Duodenal mucosa (tissue), 2 donors: ENCODE measurements around the gene CXCL17.
"Not testable (repeated sequence)": the region's sequence is repeated elsewhere in the genome, so short reads cannot be mapped to it uniquely, and the experiment has no call there.

Experiments used
- H3K27ac ChIP-seq: one replicate; pipeline ENCODE4 v1.7.0; 2013; ENCODE audit warnings: low read depth, low read length
- H3K27me3 ChIP-seq, 2 donors: one replicate each; pipeline ENCODE4 v1.7.0; 2013; ENCODE audit warnings: low read length in 2 of 2, control low read depth in 1 of 2; ENCODE audit not compliant: insufficient read depth in 2 of 2, control insufficient read depth in 1 of 2
- H3K36me3 ChIP-seq, 2 donors: one replicate each; pipeline ENCODE4 v1.7.0; 2013; ENCODE audit warnings: low read length in 2 of 2, control low read depth in 1 of 2; ENCODE audit not compliant: insufficient read depth in 2 of 2, control insufficient read depth in 1 of 2
- H3K4me1 ChIP-seq, 2 donors: one replicate each; pipeline ENCODE4 v1.7.0; 2013; ENCODE audit warnings: low read length in 2 of 2, control low read depth in 1 of 2; ENCODE audit not compliant: insufficient read depth in 2 of 2, control insufficient read depth in 1 of 2
- H3K4me3 ChIP-seq, 2 donors: one replicate each; pipeline ENCODE4 v1.7.0; 2013; ENCODE audit warnings: low read length in 2 of 2, low read depth in 1 of 2
- H3K9ac ChIP-seq, 2 donors: one replicate each; pipeline ENCODE4 v1.7.0; 2013; ENCODE audit warnings: low read length in 2 of 2, low read depth in 1 of 2
- H3K9me3 ChIP-seq, 2 donors: one replicate each; pipeline ENCODE4 v1.7.0; 2013; ENCODE audit warnings: low read length in 2 of 2, control low read depth in 1 of 2; ENCODE audit not compliant: control insufficient read depth in 1 of 2

CXCL17 gene

GRCh38 chr19:42442833-42443232 is at the start of gene CXCL17:
TSS of gene CXCL17 (minus strand) at chr19:42442946. CDS start at chr19:42442832, 114 bp downstream.
- Histone ChIP-seq H3K27me3 (no peaks in the 10 kb centered on the region), H3K4me3 (no peak within 1 kb of the TSS), H3K4me1 (peaks cover 28 to 32% of the 10 kb centered on the region in 2 donors), H3K9me3 (no peaks in the 10 kb centered on the region), H3K27ac (no peak within 1 kb of the TSS), H3K9ac (no peak within 1 kb of the TSS), H3K36me3 (no peaks in the 10 kb centered on the region)

GRCh38 chr19:42488783-42489521 is 46.2 kb upstream of the CXCL17 start:
- H3K27ac ChIP-seq: no peak overlapping the region

GRCh38 chr19:42487798-42488178 is 45.0 kb upstream of the CXCL17 start:
- H3K4me1 ChIP-seq: no peaks in the 10 kb centered on the region

More at GRCh38 chr19:42488783-42489521, 46.2 kb upstream of the CXCL17 start:
- Histone ChIP-seq H3K9me3 (no peaks in the 10 kb centered on the region), H3K36me3 (no peaks in the 10 kb centered on the region), H3K4me3 (no peak overlapping the region), H3K9ac (no peak overlapping the region), H3K4me1 (no peaks in the 10 kb centered on the region), H3K27me3 (no peaks in the 10 kb centered on the region)

GRCh38 chr19:42487032-42487797 is 44.5 kb upstream of the CXCL17 start:
- no peaks in the 10 kb centered on the region for H3K4me1 ChIP-seq
- H3K4me3 ChIP-seq: no peak overlapping the region
- H3K36me3 ChIP-seq: no peaks in the 10 kb centered on the region
- H3K27ac ChIP-seq: no peak overlapping the region
- no peaks in the 10 kb centered on the region for H3K27me3 ChIP-seq
- no peak overlapping the region for H3K9ac ChIP-seq
- H3K9me3 ChIP-seq: no peaks in the 10 kb centered on the region

More at GRCh38 chr19:42487798-42488178, 45.0 kb upstream of the CXCL17 start:
- Histone ChIP-seq H3K9ac (no peak overlapping the region), H3K9me3 (no peaks in the 10 kb centered on the region), H3K27ac (no peak overlapping the region), H3K27me3 (no peaks in the 10 kb centered on the region), H3K36me3 (no peaks in the 10 kb centered on the region), H3K4me3 (no peak overlapping the region)

- not testable (repeated sequence) for H3K27ac ChIP-seq, H3K36me3 ChIP-seq, H3K4me3 ChIP-seq, H3K9me3 ChIP-seq, H3K4me1 ChIP-seq, H3K9ac ChIP-seq, H3K27me3 ChIP-seq
Observed at GRCh38 chr19:42485036-42485435, 42.3 kb upstream of the CXCL17 start.

GRCh38 chr19:42480335-42481095 is 37.8 kb upstream of the CXCL17 start:
- Histone ChIP-seq H3K36me3 (no peaks in the 10 kb centered on the region), H3K4me3 (no peak overlapping the region), H3K27ac (no peak overlapping the region), H3K27me3 (no peaks in the 10 kb centered on the region), H3K9ac (no peak overlapping the region), H3K9me3 (no peaks in the 10 kb centered on the region), H3K4me1 (peaks cover 0 to 6% of the 10 kb centered on the region in 2 donors)

GRCh38 chr19:42479736-42480135 is 37.0 kb upstream of the CXCL17 start:
- Histone ChIP-seq H3K27ac (no peak overlapping the region), H3K9ac (no peak overlapping the region), H3K9me3 (no peaks in the 10 kb centered on the region), H3K4me1 (peaks cover 0 to 6% of the 10 kb centered on the region in 2 donors), H3K36me3 (no peaks in the 10 kb centered on the region), H3K4me3 (no peak overlapping the region), H3K27me3 (no peaks in the 10 kb centered on the region)

GRCh38 chr19:42478765-42479311 is 36.1 kb upstream of the CXCL17 start:
- Histone ChIP-seq H3K4me3 (no peak overlapping the region), H3K9ac (no peak overlapping the region), H3K36me3 (no peaks in the 10 kb centered on the region), H3K9me3 (no peaks in the 10 kb centered on the region), H3K27ac (no peak overlapping the region), H3K27me3 (no peaks in the 10 kb centered on the region), H3K4me1 (peaks cover 0 to 6% of the 10 kb centered on the region in 2 donors)

- H3K9ac ChIP-seq: no peak overlapping the region
- no peaks in the 10 kb centered on the region for H3K27me3 ChIP-seq
- no peaks in the 10 kb centered on the region for H3K9me3 ChIP-seq
- H3K4me1 ChIP-seq: peaks cover 0 to 6% of the 10 kb centered on the region in 2 donors
- no peak overlapping the region for H3K27ac ChIP-seq
- H3K4me3 ChIP-seq: no peak overlapping the region
- no peaks in the 10 kb centered on the region for H3K36me3 ChIP-seq
Observed at GRCh38 chr19:42477933-42478332, 35.2 kb upstream of the CXCL17 start.
